Smooth muscle cell (in vitro differentiated cells): ENCODE data around the gene KCNK4. TPM values are rescaled to one million over a fixed set of nuclear protein-coding genes. Genes with fewer than 3 reads are reported as not detected.

Source experiments
- DNase-seq: peaks from one replicate; lab custom pipeline; 2025; ENCODE audit not compliant: unreplicated experiment; lab: John Stamatoyannopoulos, UW
- H2AFZ ChIP-seq: fragments of 200-600 bp; sonication (generic); 2 replicates; pipeline ENCODE4 v1.6.0; 2016; ENCODE audit warnings: antibody characterized with exemption, low read depth, mild to moderate bottlenecking
- H3F3A ChIP-seq: fragments of 200-600 bp; sonication (generic); 2 replicates; pipeline ENCODE4 v1.6.0; 2017; ENCODE audit warnings: antibody characterized with exemption, low read depth
- H3K27ac ChIP-seq: fragments of 200-600 bp; sonication (generic); 2 replicates; pipeline ENCODE4 v1.5.1; 2016; ENCODE audit warnings: low read depth, mild to moderate bottlenecking
- H3K27me3 ChIP-seq: fragments of 200-600 bp; sonication (generic); 2 replicates; pipeline ENCODE4 v1.6.1; 2016; ENCODE audit warnings: low read depth, mild to moderate bottlenecking
- H3K36me3 ChIP-seq: fragments of 200-600 bp; sonication (generic); 2 replicates; pipeline ENCODE4 v1.5.1; 2016; ENCODE audit warnings: low read depth
- H3K4me1 ChIP-seq: fragments of 200-600 bp; sonication (generic); 2 replicates; pipeline ENCODE4 v1.5.1; 2016; ENCODE audit warnings: low read depth
- H3K4me2 ChIP-seq: fragments of 200-600 bp; sonication (generic); 2 replicates; pipeline ENCODE4 v1.6.0; 2016; ENCODE audit warnings: mild to moderate bottlenecking
- H3K4me3 ChIP-seq: fragments of 200-600 bp; sonication (generic); 2 replicates; pipeline ENCODE4 v1.5.1; 2016; ENCODE audit warnings: mild to moderate bottlenecking
- H3K79me2 ChIP-seq: fragments of 200-600 bp; sonication (generic); 2 replicates; pipeline ENCODE4 v1.6.0; 2016; ENCODE audit warnings: low read depth, mild to moderate bottlenecking
- H3K9ac ChIP-seq: fragments of 200-600 bp; sonication (generic); 2 replicates; pipeline ENCODE4 v1.6.0; 2016; ENCODE audit warnings: low read depth
- H3K9me3 ChIP-seq: fragments of 200-600 bp; sonication (generic); replicated peaks from 2 replicates; pipeline ENCODE4 v1.5.1; 2016; ENCODE audit warnings: low read depth
- H4K20me1 ChIP-seq: fragments of 200-600 bp; sonication (generic); 2 replicates; pipeline ENCODE4 v1.6.0; 2016; ENCODE audit warnings: low read depth
- CTCF ChIP-seq: fragments of 200-600 bp; sonication (generic); IDR thresholded peaks from 2 replicates; pipeline ENCODE4 v1.5.1; 2017; ENCODE audit warnings: borderline replicate concordance, mild to moderate bottlenecking, antibody characterized with exemption; ENCODE audit not compliant: insufficient read depth, poor library complexity, severe bottlenecking
- WGBS: methylation state at CpG from one replicate; pipeline ENCODE4 v1.1.7; 2016; ENCODE audit warnings: low lambda C conversion rate; 5-methylcytosine and 5-hydroxymethylcytosine counted together
- polyA plus RNA-seq: library from polyadenylated mRNA; unstranded; fragments of >200 nt; fragmentation: Nextera tagmentation; extraction: Ambion mirVana; gene quantifications from 2 replicates; pipeline ENCODE4 v1.2.1, GENCODE V29; 2016
- total RNA-seq: library from RNA; depleted of rRNA; stranded (reverse); fragments of >200 nt; gene quantifications from 2 replicates; pipeline ENCODE4 v1.2.3, GENCODE V29; 2014

Gene KCNK4
- total and polyA plus RNA-seq, 2 experiments from 2014 or later = not detected

DNA sequence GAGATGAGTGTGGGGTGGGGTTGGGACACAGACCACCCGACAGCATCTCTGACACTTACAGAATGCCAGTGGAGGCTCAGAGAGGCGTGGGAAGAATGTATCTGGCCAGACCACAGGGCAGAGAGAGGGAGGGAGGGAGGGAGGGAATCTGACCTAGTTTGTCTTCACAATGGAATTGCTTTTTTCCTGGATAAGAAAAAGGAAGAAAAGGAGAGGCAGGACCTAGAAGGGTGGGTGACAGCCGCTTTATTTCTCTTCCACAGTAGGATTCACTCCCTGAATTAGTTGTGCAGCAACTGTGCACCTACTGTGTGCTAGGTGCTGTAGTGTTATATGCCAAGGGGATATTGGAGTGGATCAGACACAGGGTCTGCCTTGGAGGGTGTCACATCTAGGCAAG lies 3.7 kb downstream of the KCNK4 start:
- no peaks in the 10 kb centered on the region for H3K36me3 ChIP-seq
- peaks cover 98% of the 10 kb centered on the region for H3K27me3 ChIP-seq
- WGBS = 41% methylated on average over 2 of the region's 3 CpGs
- no peak for DNase-seq
- TF ChIP-seq CTCF = no peak
- H3K9ac ChIP-seq = no peak overlapping the region
- H3K4me2 ChIP-seq = no peak overlapping the region
- H2AFZ ChIP-seq = no peak overlapping the region
- no peaks in the 10 kb centered on the region for H3F3A ChIP-seq
- H3K4me3 ChIP-seq = no peak overlapping the region
- no peaks in the 10 kb centered on the region for H3K9me3 ChIP-seq
- no peak overlapping the region for H3K27ac ChIP-seq
- no peaks in the 10 kb centered on the region for H3K79me2 ChIP-seq
- H4K20me1 ChIP-seq = peaks cover 20% of the 10 kb centered on the region
- peaks cover 11% of the 10 kb centered on the region for H3K4me1 ChIP-seq

DNA sequence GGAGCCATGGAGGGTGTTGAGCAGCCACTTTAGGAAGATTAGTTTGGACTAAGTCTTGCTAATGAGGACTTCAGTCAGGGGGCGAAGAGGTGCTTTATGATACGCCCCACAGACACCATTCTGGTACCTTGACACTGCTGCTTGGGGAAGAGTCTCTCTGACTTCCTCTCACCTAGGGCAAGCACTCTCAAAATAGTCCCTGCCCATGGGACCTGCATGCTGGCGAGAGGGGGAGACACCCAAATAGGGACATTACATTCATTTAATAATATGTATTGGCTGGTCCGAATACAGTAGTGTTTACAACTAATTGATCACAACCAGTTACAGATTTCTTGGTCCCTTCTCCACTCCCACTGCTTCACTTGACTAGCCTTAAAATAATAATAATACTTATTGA lies 4.7 kb downstream of the KCNK4 start:
- no peak overlapping the region for H3K4me3 ChIP-seq
- H3K4me2 ChIP-seq = no peak overlapping the region
- WGBS = 87% methylated on average over 4 of the region's 4 CpGs
- no peaks in the 10 kb centered on the region for H3K9me3 ChIP-seq
- no peak for TF ChIP-seq CTCF
- H3K79me2 ChIP-seq = no peaks in the 10 kb centered on the region
- DNase-seq = no peak
- H3K27ac ChIP-seq = no peak overlapping the region
- H3K36me3 ChIP-seq = no peaks in the 10 kb centered on the region
- no peak overlapping the region for H2AFZ ChIP-seq
- peaks cover 11% of the 10 kb centered on the region for H4K20me1 ChIP-seq
- H3K27me3 ChIP-seq = peaks cover 98% of the 10 kb centered on the region
- no peaks in the 10 kb centered on the region for H3F3A ChIP-seq
- no peak overlapping the region for H3K9ac ChIP-seq
- peaks cover 17% of the 10 kb centered on the region for H3K4me1 ChIP-seq

- H3F3A ChIP-seq = no peaks in the 10 kb centered on the region
- no peaks in the 10 kb centered on the region for H3K79me2 ChIP-seq
- H3K36me3 ChIP-seq = no peaks in the 10 kb centered on the region
- DNase-seq = no peak
- peaks cover 17% of the 10 kb centered on the region for H3K4me1 ChIP-seq
- TF ChIP-seq CTCF = no peak
- H3K27ac ChIP-seq = no peak overlapping the region
- H3K9ac ChIP-seq = no peak overlapping the region
- WGBS = 45% methylated on average over 1 of the region's 1 CpG
- H4K20me1 ChIP-seq = peaks cover 11% of the 10 kb centered on the region
- peaks cover 94% of the 10 kb centered on the region for H3K27me3 ChIP-seq
- no peak overlapping the region for H3K4me2 ChIP-seq
- H2AFZ ChIP-seq = no peak overlapping the region
- no peak overlapping the region for H3K4me3 ChIP-seq
- no peaks in the 10 kb centered on the region for H3K9me3 ChIP-seq
Observed at GRCh38 chr11:64296236-64296635, 5.1 kb downstream of the KCNK4 start.
